ENCODE results near the gene LRRC37A2.
"Not testable (repeated sequence)": the region's sequence is repeated elsewhere in the genome, so short reads cannot be mapped to it uniquely, and the experiment has no call there.

Gene LRRC37A2

DNA sequence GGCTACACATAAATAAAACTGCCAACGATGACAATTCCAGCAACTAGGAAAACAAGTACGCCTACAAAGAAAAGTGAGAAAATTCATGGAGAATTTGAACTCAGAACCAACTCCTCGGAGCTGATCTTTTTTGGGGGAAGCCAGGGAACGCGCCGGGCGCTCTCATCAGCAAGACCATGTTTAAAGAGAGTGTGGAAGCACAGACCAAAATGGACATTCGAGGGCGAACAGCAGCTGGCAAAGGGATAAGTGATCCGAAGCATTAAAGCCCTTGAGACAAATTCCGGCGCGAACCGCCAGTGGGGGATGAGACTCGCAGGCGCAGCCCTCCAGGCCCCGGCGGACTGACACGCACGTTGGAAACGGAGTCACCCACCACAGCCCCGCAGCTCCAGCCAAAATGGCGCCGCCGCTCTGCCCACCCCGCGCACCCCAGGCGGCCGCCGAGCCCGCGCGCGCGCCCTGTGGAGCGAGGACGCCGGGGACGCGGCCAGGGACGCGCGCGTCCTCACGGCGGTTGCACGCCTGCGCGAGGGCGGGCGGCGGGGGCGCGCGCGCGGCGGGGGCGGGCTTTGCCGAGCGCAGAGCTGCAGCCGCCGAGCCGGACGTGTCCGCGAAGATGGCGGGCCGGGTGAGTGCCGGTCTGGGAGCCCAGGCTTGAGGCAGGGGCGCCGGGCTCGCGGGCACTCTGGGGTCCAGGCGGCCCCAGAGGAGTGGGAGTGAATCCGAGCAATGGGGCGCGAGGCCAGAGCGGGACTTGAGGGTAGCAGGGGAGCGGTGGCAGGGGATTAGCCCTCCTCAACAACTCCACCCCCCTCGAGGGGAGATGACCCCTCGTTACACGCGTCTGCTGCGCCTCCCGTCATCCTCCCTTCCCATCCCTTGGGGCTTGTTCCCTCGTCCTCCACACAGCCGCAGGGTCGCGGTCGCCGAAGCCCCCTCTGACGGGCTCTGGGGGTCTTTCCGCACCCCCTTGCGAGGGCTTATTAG, 78.2 kb downstream of the LRRC37A2 start, which contains the start of gene NSF:
Gene NSF, plus strand, starts transcription at position 513 of the 990 bp plus-strand sequence. Its CDS starts 107 bp downstream, at position 620.
- FAIRE-seq: peak; percentile 87

GRCh38 chr17:46591332-46591731, 79.1 kb downstream of the LRRC37A2 start:
- DNase-seq (ENCODE audit: insufficient read length, low spot score): not testable (repeated sequence)
- peak; percentile 58 for FAIRE-seq

More for the DNA sequence above, 78.2 kb downstream of the LRRC37A2 start, which contains the start of gene NSF:
- not testable (repeated sequence) for DNase-seq (ENCODE audit: insufficient read length, low spot score)

GRCh38 chr17:46598344-46598931, 86.2 kb downstream of the LRRC37A2 start:
- FAIRE-seq: peak; percentile 65

GRCh38 chr17:46600767-46601166, 88.5 kb downstream of the LRRC37A2 start:
- FAIRE-seq: peak; percentile 76
- DNase-seq (ENCODE audit: insufficient read length, low spot score): not testable (repeated sequence)

More at GRCh38 chr17:46598344-46598931, 86.2 kb downstream of the LRRC37A2 start:
- not testable (repeated sequence) for DNase-seq (ENCODE audit: insufficient read length, low spot score)

- DNase-seq (ENCODE audit: insufficient read length, low spot score): not testable (repeated sequence)
- FAIRE-seq: peak; percentile 35
- TF ChIP-seq SPI1 (IDR thresholded peaks at IDR 0.05; ENCODE audit: low read depth, low read length): peak; percentile 37; the same call in 1 of the 2 replicates
Observed at GRCh38 chr17:46603125-46603524, 90.9 kb downstream of the LRRC37A2 start.
